Measurements from ENCODE around the gene MOCS3. TPM values are rescaled to one million over a fixed set of nuclear protein-coding genes. Genes with fewer than 3 reads are reported as not detected.

Gene MOCS3
- total and polyA plus RNA-seq, 2 of the 13 experiments (the other 11 are each of a cell fraction or from before 2014, with no cell fraction given), result 3.7 to 8.4 TPM

DNA sequence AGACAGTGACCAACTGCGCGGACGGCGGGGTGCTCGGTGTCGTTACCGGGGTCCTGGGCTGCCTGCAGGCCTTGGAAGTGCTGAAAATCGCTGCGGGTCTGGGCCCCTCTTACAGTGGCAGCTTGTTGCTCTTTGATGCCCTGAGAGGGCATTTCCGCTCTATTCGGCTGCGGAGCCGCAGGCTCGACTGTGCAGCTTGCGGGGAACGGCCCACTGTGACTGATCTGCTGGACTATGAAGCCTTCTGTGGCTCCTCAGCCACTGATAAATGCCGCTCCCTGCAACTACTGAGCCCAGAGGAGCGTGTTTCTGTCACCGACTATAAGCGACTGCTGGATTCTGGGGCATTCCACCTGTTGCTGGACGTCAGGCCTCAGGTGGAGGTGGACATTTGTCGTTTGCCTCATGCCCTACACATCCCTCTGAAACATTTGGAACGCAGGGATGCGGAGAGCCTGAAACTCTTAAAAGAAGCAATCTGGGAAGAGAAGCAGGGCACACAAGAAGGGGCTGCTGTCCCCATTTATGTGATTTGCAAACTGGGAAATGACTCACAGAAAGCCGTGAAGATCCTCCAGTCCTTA, 1.0 kb downstream of the MOCS3 start (continued):
- TF ChIP-seq, protein P1, sequence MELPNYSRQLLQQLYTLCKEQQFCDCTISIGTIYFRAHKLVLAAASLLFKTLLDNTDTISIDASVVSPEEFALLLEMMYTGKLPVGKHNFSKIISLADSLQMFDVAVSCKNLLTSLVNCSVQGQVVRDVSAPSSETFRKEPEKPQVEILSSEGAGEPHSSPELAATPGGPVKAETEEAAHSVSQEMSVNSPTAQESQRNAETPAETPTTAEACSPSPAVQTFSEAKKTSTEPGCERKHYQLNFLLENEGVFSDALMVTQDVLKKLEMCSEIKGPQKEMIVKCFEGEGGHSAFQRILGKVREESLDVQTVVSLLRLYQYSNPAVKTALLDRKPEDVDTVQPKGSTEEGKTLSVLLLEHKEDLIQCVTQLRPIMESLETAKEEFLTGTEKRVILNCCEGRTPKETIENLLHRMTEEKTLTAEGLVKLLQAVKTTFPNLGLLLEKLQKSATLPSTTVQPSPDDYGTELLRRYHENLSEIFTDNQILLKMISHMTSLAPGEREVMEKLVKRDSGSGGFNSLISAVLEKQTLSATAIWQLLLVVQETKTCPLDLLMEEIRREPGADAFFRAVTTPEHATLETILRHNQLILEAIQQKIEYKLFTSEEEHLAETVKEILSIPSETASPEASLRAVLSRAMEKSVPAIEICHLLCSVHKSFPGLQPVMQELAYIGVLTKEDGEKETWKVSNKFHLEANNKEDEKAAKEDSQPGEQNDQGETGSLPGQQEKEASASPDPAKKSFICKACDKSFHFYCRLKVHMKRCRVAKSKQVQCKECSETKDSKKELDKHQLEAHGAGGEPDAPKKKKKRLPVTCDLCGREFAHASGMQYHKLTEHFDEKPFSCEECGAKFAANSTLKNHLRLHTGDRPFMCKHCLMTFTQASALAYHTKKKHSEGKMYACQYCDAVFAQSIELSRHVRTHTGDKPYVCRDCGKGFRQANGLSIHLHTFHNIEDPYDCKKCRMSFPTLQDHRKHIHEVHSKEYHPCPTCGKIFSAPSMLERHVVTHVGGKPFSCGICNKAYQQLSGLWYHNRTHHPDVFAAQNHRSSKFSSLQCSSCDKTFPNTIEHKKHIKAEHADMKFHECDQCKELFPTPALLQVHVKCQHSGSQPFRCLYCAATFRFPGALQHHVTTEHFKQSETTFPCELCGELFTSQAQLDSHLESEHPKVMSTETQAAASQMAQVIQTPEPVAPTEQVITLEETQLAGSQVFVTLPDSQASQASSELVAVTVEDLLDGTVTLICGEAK (IDR thresholded peaks at IDR 0.05), result no peak
- TF ChIP-seq, protein P1 (CRISPR knock-in tag; IDR thresholded peaks at IDR 0.05), result 0 out of 2 replicates have a peak, but pooled peaks have one; percentile 8
- TF ChIP-seq XBP1 (CRISPR knock-in tag; IDR thresholded peaks at IDR 0.05), result no peak
- no peak for TF ChIP-seq ZNF282 (IDR thresholded peaks at IDR 0.05; ENCODE audit: partially characterized antibody)
- no peak for TF ChIP-seq ZSCAN21 (CRISPR knock-in tag; IDR thresholded peaks at IDR 0.05; ENCODE audit: borderline replicate concordance)
- no peak for TF ChIP-seq MXI1 (IDR thresholded peaks at IDR 0.05; ENCODE audit: borderline replicate concordance, low read depth, low read length)
- no peak for TF ChIP-seq WIZ (CRISPR knock-in tag; IDR thresholded peaks at IDR 0.05)
- TF ChIP-seq ZC3H4 (CRISPR knock-in tag; IDR thresholded peaks at IDR 0.05; ENCODE audit: borderline replicate concordance), result 0 out of 2 replicates have a peak, but pooled peaks have one; percentile 5
- TF ChIP-seq SETDB1 (CRISPR knock-in tag; IDR thresholded peaks at IDR 0.05; ENCODE audit: borderline replicate concordance), result no peak
- no peak for TF ChIP-seq ZKSCAN1 (IDR thresholded peaks at IDR 0.05; ENCODE audit: low read length)
- no peak for TF ChIP-seq ZNF326 (CRISPR knock-in tag; IDR thresholded peaks at IDR 0.05; ENCODE audit: borderline replicate concordance)
- no peak for TF ChIP-seq HCFC1 (IDR thresholded peaks at IDR 0.05; ENCODE audit: low read depth, low read length)
- TF ChIP-seq SAFB2 (CRISPR knock-in tag; IDR thresholded peaks at IDR 0.05; ENCODE audit: borderline replicate concordance, low read depth), result no peak
- TF ChIP-seq ZNF768 (CRISPR knock-in tag; IDR thresholded peaks at IDR 0.05), result no peak
- no peak for TF ChIP-seq ZNF619 (CRISPR knock-in tag; IDR thresholded peaks at IDR 0.05)
- TF ChIP-seq KDM2A (CRISPR knock-in tag; IDR thresholded peaks at IDR 0.05; ENCODE audit: borderline replicate concordance, low read depth), result no peak
- no peak for TF ChIP-seq ZNF292 (CRISPR knock-in tag; IDR thresholded peaks at IDR 0.05; ENCODE audit: borderline replicate concordance, low read depth)
- no peak for TF ChIP-seq ZKSCAN5 (CRISPR knock-in tag; IDR thresholded peaks at IDR 0.05)
- TF ChIP-seq RBFOX2 (IDR thresholded peaks at IDR 0.05; ENCODE audit: low read depth, low read length), result no peak
- TF ChIP-seq, protein P2, sequence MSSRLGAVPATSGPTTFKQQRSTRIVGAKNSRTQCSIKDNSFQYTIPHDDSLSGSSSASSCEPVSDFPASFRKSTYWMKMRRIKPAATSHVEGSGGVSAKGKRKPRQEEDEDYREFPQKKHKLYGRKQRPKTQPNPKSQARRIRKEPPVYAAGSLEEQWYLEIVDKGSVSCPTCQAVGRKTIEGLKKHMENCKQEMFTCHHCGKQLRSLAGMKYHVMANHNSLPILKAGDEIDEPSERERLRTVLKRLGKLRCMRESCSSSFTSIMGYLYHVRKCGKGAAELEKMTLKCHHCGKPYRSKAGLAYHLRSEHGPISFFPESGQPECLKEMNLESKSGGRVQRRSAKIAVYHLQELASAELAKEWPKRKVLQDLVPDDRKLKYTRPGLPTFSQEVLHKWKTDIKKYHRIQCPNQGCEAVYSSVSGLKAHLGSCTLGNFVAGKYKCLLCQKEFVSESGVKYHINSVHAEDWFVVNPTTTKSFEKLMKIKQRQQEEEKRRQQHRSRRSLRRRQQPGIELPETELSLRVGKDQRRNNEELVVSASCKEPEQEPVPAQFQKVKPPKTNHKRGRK (CRISPR knock-in tag; IDR thresholded peaks at IDR 0.05), result no peak
- TF ChIP-seq KLF11 (CRISPR knock-in tag; IDR thresholded peaks at IDR 0.05), result no peak
- TF ChIP-seq GABPA (IDR thresholded peaks at IDR 0.05; ENCODE audit: low read depth, low read length), result 0 out of 2 replicates have a peak, but pooled peaks have one; percentile 9
- no peak for TF ChIP-seq GABPA (CRISPR knock-in tag; IDR thresholded peaks at IDR 0.05; ENCODE audit: low read depth)

Data from HepG2 (cell line).